ENCODE data around the gene IQCF2. TPM values are rescaled to one million over a fixed set of nuclear protein-coding genes. Genes with fewer than 3 reads are reported as not detected.

The IQCF2 gene
- total and polyA plus RNA-seq, 9 of the 15 experiments (the other 6 are each of a cell fraction or from before 2014, with no cell fraction given), result not detected

- ChIA-PET POLR2A (interaction anchor here (0.5 to 1.3 kb wide), 5 partner anchors 9 to 871 kb away, joined by 3 to 4 read pairs (median 3); no protein-coding TSS in a partner anchor), CTCF (ENCODE audit: low intra/inter-chr PET ratio) (no interaction called here)
- Histone ChIP-seq H3K4me2 (ENCODE audit: insufficient read depth, low read length) (no peak overlapping the region), H3K79me2 (ENCODE audit: control insufficient read depth, insufficient read depth, low read length) (no peaks in the 10 kb centered on the region), H3K9me1 (ENCODE audit: control insufficient read depth, insufficient read depth, low read length) (no peaks in the 10 kb centered on the region), H3K27ac (ENCODE audit: extremely low read depth, low read depth, low read length) (no peak overlapping the region), H3K4me1 (replicated peaks in 1 of 2; ENCODE audit: control insufficient read depth in 2 of 2, insufficient read depth in 2 of 2, low read length in 2 of 2) (no peaks in the 10 kb centered on the region; a peak in 1 of 5 replicates), H3K36me3 (ENCODE audit: control insufficient read depth, insufficient read depth, low read length) (no peaks in the 10 kb centered on the region), H2AFZ (ENCODE audit: low read depth, low read length) (no peak overlapping the region), H4K20me1 (replicated peaks; ENCODE audit: control insufficient read depth, insufficient read depth, low read length) (no peaks in the 10 kb centered on the region), H3K9ac (ENCODE audit: insufficient read depth in 1 of 2, low read depth in 2 of 2, low read length in 2 of 2) (no peak overlapping the region), H3K9me3 (replicated peaks; ENCODE audit: control insufficient read depth, insufficient read depth, low read depth, low read length) (no peaks in the 10 kb centered on the region), H3K27me3 (ENCODE audit: control insufficient read depth in 2 of 2, insufficient read depth in 2 of 2, low read length in 2 of 2) (peaks cover 3 to 18% of the 10 kb centered on the region in 2 experiments; a peak in 4 of 5 replicates), H3K4me3 (no peak overlapping the region)
- intact Hi-C loops (cut with micrococcal nuclease), result no loop called here
- BruUV-seq (replicated peaks), result no TSS peak
- FAIRE-seq (no peak), ATAC-seq (peak; percentile 91), DNase-seq (ENCODE audit: extremely low read depth in 1 of 4, low spot score in 3 of 4) (peak; percentile 31 to 46 (median 44))
- TF ChIP-seq RAD21 (CRISPR knock-in tag; conservative IDR thresholded peaks at IDR 0.05 in 1 of 2, IDR thresholded peaks at IDR 0.05 in 1 of 2), result peak in 1 of 2 experiments; percentile 11; a peak in 1 of 4 replicates
- no peak for TF ChIP-seq ZNF507 (tag; conservative IDR thresholded peaks at IDR 0.05)
- peak; percentile 49 to 72 (median 59) for TF ChIP-seq CTCF (IDR thresholded peaks at IDR 0.05 in 2 of 3, conservative IDR thresholded peaks at IDR 0.05 in 1 of 3; ENCODE audit: insufficient read depth in 2 of 3, low read depth in 1 of 3, low read length in 3 of 3)
- no peak for TF ChIP-seq ZBTB12 (CRISPR knock-in tag; IDR thresholded peaks at IDR 0.05)
- TF ChIP-seq TEAD4 (IDR thresholded peaks at IDR 0.05; ENCODE audit: low read length), result 0 out of 2 replicates have a peak, but pooled peaks have one; percentile 21
- TF ChIP-seq TEAD4 (CRISPR knock-in tag; IDR thresholded peaks at IDR 0.05; ENCODE audit: borderline replicate concordance), result no peak
- TF ChIP-seq CTCFL (IDR thresholded peaks at IDR 0.05; ENCODE audit: borderline replicate concordance, insufficient read depth, low read depth, low read length, poor library complexity, severe bottlenecking), result peak; percentile 45
- in situ Hi-C loops (cut with MboI), result no loop called here
- WGBS (ENCODE audit: insufficient coverage, low coverage, missing lambda C conversion rate), result 5% methylated on average over 12 of the region's 12 CpGs
Observed at GRCh38 chr3:51819709-51820406, 41.6 kb upstream of the IQCF2 start.

Data from K562 (cell line).